HG03354 (cell line): Measurements from ENCODE around the gene ADNP2.

ENCODE experiments used
- ATAC-seq: cut with Tn5 transposase; IDR thresholded peaks from one replicate; pipeline ENCODE4 v1.9.1; 2021; ENCODE audit warnings: mild to moderate bottlenecking; ENCODE audit not compliant: unreplicated experiment, poor library complexity, severe bottlenecking

Gene ADNP2

DNA sequence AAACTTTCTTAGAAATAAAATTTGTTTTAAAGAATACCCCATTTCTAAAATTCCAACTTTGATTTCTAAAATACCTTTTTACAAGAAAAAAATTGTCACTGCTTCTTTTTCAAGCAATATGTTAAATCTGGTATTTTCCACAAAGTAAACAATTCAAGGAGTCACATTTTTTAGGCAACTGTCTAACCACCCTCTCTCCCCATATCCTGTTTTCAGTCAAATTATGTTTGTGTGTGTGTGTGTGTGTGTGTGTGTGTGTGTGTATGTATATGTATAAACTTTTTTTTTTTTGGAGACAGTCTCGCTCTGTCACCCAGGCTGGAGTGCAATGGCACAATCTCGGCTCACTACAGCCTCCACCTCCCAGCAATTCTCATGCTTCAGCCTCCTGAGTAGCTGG, 59.3 kb downstream of the ADNP2 start:
- no peak for ATAC-seq

DNA sequence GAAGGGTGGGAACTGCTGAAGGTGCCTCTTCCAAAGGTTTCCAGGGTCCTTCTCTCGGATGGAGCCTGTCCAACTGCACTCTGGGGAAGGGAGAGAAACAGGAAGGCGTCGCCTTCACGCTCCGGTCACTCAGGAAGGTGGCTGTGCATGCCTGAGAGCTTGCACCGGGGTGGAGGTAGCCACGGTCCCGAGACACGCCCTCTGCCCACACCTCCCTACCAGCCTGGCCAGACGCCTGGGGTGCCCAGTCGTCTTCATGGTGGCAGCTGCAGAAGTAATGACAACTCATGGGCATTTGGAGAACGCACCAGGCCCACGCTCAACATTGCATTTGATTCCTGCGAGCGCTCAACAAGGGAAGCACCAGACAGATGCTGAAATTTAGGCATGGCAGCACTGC, 59.9 kb downstream of the ADNP2 start:
- no peak for ATAC-seq

DNA sequence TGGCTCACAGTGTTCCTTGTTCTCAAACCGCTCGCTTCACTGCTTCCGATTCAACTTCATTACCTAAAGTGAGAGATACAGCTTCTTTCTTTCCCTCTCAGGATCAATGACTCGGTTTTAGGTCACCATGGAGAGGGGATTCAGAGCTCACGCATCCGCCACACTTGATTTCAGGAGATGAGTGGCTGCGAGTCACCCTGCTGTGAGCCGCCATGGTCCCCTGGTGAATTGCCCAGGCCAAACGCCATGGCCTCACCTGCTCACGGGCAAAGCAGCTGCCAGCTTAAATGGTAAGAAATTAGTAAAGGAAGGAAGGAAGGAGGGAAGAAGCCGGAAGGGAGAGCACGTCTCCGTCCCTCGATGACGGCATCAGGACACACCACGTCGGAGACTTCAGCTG, 60.5 kb downstream of the ADNP2 start:
- ATAC-seq: no peak

DNA sequence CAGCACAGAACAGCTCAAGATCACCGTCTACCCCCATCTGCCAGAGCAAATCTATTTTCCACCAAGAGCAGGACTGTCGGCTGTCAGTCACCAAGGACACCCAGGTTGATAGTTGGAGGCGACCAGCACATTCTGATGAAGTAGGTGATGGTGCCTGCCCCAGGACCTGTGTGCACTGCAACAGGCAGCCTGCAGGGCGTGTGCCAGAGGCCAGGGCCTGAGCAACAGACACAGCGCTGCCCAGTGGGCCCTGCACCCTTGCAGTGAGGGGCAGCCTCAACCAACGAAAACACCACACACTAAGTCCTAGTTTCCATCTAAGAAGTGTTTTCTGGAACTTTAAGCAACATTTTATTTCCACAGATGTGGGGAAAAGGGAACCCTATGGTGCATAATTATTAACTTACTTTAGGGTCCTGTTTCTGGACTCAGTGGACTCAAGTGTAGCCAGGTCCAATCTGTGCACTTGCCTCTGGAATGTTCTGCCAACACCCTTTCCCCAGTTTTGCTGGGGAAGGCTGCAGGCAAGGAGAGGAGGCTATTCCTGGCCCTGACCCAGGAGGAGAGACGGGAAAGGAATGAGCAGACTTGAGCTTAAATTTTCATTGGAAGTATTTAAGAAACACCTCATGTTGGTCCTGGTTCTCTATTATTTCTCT, 61.5 kb downstream of the ADNP2 start:
- ATAC-seq: no peak

- peak; percentile 54 for ATAC-seq
Measured at GRCh38 chr18:80171054-80171872, 62.2 kb downstream of the ADNP2 start.

GRCh38 chr18:80172056-80172455, 63.0 kb downstream of the ADNP2 start:
- ATAC-seq: no peak

- no peak for ATAC-seq
Measured at GRCh38 chr18:80173060-80173459, 64.0 kb downstream of the ADNP2 start.

DNA sequence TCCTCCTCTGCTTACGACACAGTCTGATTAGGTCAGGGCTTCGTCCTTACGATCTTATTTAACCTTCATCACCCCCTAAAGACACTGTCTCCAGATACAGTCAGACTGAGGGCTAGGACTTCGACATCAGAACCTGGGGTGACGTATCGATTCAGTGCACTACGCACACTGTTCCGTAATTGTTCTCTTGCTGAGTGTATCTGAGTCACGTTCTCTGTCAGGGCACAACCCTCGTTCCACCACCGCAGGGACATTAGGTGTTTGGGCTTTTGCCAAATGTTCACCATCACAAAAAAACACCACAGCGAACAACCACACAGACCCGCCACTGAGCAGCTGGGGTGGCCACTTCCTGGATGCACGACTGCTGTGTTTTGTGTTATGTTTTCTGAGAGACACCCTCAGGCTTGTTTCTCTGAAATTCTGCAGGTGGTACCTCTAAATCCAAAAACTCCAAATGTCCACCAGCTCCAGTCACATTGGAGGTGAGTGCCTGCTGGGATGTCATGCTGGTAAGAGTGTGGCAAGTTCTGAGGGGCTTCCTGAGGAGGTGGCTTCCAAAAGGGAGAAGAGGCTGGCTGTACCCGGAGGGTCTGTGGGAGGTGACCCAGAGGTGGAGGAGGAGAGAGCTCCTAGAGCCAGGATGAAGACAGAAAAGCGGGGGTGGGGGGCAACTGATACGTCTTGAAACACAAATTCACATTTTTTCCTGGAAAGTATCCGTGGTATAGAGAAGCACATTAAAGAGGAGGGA, 66.6 kb downstream of the ADNP2 start:
- no peak for ATAC-seq

DNA sequence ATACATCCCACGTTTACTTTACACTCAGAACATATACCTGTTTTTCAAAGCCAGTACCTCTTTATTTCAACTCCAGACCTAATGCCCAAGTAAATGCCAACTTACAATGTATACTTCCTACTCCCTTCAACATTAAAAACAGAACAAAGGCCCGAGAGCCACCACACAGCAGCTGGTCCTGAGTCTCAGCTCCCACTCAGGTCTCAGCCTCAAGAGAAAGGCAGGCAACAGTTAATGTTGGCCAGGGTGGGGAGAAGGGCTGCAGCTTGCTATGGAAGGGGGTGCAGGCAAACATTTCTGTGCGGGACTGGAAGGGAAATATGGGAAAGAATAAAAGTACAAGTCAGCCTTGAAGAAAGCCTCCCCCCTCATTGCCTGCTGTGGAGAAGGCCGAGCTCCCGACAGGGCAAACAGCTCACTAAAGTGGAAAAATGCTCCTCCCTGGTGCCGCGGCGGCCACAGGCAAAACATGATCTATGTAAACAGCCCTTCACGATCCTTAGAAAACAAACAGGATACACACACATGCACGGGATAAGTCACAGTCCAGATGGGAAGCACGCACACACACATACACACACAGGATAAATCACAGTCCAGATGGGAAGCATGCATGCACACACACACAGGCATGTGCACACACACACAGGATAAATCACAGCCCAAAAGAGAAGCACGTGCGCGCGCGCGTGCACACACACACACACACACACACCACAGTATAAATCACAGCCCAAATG, 67.4 kb downstream of the ADNP2 start:
- ATAC-seq: no peak

DNA sequence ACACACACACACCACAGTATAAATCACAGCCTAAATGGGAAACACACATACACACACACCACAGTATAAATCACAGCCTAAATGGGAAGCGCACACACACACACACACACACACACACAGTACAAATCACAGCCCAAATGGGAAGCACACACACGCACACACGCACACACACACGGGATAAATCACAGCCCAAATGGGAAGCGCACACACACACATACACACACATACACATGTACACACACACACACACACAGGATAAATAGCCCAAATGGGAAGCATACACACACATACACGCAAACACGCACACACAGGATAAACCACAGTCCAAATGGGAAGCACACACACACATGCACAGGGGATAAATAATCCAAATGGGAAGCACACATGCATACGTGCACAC, 68.1 kb downstream of the ADNP2 start:
- ATAC-seq: no peak

- no peak for ATAC-seq
Measured at GRCh38 chr18:80178935-80179818, 70.1 kb downstream of the ADNP2 start.

- ATAC-seq: no peak
Measured at GRCh38 chr18:80179857-80180558, 70.9 kb downstream of the ADNP2 start.

- no peak for ATAC-seq
Measured at GRCh38 chr18:80180778-80181564, 71.9 kb downstream of the ADNP2 start.

DNA sequence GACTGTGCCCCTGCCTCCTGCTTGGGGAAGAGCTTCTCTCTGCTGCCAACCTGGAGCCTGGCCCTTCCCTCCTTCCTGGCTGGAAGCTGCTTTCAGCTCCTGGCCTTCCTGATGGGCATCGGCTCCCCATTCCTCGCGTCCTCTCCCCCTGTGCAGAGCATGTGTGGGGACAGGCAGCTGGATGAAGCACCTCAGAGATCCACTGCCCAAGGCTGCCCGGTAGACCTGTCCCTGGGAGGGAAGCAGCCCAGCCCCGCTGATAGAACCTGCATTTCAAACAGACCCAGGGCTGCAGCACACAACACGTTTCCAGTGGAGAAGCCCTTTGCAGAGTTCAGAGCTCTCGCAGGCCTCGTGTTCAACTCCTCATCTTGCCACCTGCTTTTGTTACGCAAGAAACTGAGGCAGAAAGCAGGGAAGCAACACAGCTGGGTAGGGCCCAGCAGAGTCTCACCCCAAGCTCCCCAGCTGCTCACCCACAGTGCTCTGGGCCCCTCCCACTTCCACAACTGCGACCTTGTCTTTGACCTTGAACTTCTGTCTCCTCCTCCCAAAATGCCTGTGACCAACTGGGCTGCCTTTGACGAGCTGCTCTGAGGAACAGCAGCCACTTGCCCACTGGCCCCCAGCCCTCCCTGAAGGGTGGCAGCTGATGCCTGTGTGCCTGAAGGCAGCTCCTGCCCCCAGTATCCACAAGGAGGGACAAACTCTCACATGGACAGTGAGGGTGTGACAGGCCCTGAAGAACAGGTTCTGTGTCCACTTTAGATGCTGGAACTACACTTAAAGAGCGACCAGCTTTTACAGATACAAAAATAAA, 72.8 kb downstream of the ADNP2 start:
- no peak for ATAC-seq

- ATAC-seq: no peak
Measured at GRCh38 chr18:80182855-80183254, 73.8 kb downstream of the ADNP2 start.

GRCh38 chr18:80183273-80184050, 74.4 kb downstream of the ADNP2 start:
- ATAC-seq: no peak
